NB4 (cell line): ENCODE data around the gene DMBX1.

Source experiments
- CTCF ChIP-seq: IDR thresholded peaks from one replicate; pipeline ENCODE4 v1.5.1; 2012; ENCODE audit warnings: low read depth, low read length
- POLR2A ChIP-seq: IDR thresholded peaks from 2 replicates; pipeline ENCODE4 v1.6.1; 2011; ENCODE audit warnings: mild to moderate bottlenecking; ENCODE audit not compliant: insufficient read length; ENCODE audit errors: extremely low read depth
- TF ChIP-seq, protein P1 (sequence below): IDR thresholded peaks from 2 replicates; pipeline ENCODE4 v1.6.1; 2011; ENCODE audit warnings: low read depth, low read length

GRCh38 chr1:46501528-46501927, 11.9 kb downstream of the DMBX1 start:
- TF ChIP-seq, protein P1, sequence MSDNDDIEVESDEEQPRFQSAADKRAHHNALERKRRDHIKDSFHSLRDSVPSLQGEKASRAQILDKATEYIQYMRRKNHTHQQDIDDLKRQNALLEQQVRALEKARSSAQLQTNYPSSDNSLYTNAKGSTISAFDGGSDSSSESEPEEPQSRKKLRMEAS, result no peak
- no peak for TF ChIP-seq CTCF
- TF ChIP-seq POLR2A, result no peak
